GM12864 (cell line): ENCODE data around the gene RBBP8NL.
"Not testable (repeated sequence)": the region's sequence is repeated elsewhere in the genome, so short reads cannot be mapped to it uniquely, and the experiment has no call there.

Source experiments
- DNase-seq: peaks from one replicate; pipeline ENCODE4 v3.0.0-alpha.2; 2011; ENCODE audit warnings: low read depth
- H3K4me3 ChIP-seq: 2 replicates; pipeline ENCODE4 v1.5.1; 2011; ENCODE audit warnings: mild to moderate bottlenecking, low read depth, low read length, control low read depth
- TF ChIP-seq, protein P1 (sequence below): IDR thresholded peaks from 2 replicates; pipeline ENCODE4 v1.5.1; 2011; ENCODE audit warnings: low read depth, mild to moderate bottlenecking, moderate library complexity, low read length, control low read depth, inconsistent platforms; ENCODE audit errors: missing control alignments

RBBP8NL gene

GRCh38 chr20:62376112-62377063 lies 51.0 kb downstream of the RBBP8NL start:
- H3K4me3 ChIP-seq, result no peak overlapping the region
- no peak for DNase-seq
- TF ChIP-seq, protein P1, sequence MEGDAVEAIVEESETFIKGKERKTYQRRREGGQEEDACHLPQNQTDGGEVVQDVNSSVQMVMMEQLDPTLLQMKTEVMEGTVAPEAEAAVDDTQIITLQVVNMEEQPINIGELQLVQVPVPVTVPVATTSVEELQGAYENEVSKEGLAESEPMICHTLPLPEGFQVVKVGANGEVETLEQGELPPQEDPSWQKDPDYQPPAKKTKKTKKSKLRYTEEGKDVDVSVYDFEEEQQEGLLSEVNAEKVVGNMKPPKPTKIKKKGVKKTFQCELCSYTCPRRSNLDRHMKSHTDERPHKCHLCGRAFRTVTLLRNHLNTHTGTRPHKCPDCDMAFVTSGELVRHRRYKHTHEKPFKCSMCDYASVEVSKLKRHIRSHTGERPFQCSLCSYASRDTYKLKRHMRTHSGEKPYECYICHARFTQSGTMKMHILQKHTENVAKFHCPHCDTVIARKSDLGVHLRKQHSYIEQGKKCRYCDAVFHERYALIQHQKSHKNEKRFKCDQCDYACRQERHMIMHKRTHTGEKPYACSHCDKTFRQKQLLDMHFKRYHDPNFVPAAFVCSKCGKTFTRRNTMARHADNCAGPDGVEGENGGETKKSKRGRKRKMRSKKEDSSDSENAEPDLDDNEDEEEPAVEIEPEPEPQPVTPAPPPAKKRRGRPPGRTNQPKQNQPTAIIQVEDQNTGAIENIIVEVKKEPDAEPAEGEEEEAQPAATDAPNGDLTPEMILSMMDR, result no peak

DNA sequence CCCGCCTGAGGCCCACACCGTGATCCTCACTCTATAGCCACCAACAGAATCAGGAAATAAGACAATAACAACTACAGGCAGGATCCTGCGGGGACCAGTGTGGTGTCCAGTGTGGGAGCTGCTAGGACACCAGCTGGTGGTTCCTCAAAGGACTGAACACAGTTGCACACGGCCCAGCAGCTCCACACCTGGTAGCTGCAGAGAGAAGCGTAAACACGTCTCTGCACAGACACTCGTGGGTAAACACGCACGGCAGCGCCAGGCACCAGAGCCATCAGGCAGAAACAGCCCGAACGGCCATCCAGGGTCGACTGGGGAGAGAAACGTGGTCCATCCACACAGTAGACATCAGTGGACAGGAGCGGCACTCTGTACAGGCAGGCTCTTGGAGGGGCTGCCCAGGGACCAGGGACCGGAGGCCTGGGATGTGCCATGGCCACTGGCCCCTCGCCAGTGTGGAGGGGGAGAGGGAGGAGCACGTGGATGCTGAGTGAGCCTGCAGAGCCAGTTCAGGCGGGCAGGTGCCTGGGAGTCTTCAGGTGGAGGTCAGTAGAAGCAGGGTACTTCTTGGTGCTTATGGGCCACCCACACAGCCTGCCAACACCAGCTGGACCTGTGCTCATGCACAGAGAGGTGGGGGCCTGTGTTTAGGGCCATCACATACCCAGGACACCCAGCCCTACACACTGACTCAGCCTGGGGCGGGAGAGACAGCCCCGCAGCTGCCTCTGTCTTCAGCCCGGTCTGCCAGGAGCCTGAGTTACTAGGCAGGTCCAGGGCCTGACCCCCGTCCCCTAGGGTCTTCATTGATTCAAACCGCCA lies 52.8 kb downstream of the RBBP8NL start:
- no peak overlapping the region for H3K4me3 ChIP-seq
- TF ChIP-seq, protein P1, result no peak
- no peak for DNase-seq

DNA sequence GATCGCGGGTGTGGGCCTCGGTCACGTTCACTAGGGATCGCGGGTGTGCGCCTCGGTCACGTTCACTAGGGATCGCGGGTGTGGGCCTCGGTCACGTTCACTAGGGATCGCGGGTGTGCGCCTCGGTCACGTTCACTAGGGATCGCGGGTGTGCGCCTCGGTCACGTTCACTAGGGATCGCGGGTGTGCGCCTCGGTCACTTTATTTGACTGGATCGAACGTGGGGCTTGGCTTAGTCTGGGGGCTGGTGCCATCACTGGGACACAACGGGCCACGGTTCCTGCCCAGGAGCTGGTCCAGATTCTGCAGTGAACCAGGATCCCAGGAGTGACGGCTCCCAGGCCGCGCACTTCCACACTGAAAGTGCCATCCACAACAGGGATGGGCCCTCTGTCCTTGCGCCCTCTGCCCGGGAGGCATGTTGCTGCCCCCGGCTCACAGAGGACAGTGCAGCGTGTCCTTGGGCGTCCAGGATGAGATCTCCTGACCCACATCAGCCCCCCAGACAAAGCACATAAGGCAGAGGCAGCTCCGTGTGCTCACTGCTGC lies 53.6 kb downstream of the RBBP8NL start:
- H3K4me3 ChIP-seq, DNase-seq: not testable (repeated sequence)

GRCh38 chr20:62372042-62372993 lies 55.0 kb downstream of the RBBP8NL start:
- TF ChIP-seq, protein P1, result no peak
- no peak for DNase-seq

GRCh38 chr20:62371588-62372041 lies 55.7 kb downstream of the RBBP8NL start:
- DNase-seq, result no peak
- TF ChIP-seq, protein P1, result no peak
- no peak overlapping the region for H3K4me3 ChIP-seq

More at GRCh38 chr20:62372042-62372993, 55.0 kb downstream of the RBBP8NL start:
- no peak overlapping the region for H3K4me3 ChIP-seq

DNA sequence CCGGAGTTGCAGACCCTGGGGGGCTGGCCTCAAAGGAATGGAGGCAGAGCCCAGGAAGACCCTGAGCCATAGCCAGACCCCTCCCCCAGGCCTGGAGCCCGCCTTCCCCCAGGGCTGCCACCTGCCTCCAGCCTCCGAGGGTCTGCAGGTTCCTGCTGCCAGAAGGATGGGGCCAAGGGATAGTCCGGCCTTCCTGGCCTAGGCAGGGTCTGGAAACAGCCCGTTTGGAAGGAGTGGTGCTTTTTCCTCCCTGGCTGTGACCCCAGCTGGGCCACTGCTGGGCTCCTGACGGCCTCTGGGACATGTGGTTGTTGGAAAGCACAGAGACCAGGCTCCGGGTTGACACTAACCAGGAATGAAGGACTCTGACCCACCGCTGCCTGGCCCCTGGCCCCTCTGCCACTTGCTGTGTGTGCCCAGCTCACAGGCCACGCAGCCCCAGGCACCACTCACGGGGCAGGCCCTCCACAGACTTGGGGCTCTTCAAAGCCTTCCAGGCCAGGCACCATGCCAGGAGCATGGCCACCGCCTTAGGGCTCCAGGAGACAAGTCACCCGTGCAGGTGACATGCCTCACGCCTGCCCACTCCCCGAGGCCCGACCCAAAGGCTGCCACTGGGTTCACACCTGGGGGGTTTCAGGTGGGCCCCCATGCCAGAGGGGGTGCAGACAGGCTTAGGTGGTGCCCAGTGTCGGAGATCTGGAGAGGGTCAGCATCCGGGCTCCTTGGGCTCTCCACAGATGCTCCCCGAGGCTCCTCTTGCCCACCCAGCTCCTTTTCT lies 56.3 kb downstream of the RBBP8NL start:
- H3K4me3 ChIP-seq, result no peak overlapping the region
- DNase-seq, result no peak
- TF ChIP-seq, protein P1, result no peak
